ENCODE measurements around the gene SLC2A4RG. TPM values are rescaled to one million over a fixed set of nuclear protein-coding genes. Genes with fewer than 3 reads are reported as not detected.

SLC2A4RG gene
- total and polyA plus RNA-seq, 2 of the 13 experiments (the other 11 are each of a cell fraction or from before 2014, with no cell fraction given), result 91.4 to 95.9 TPM

- TF ChIP-seq ELF3 (CRISPR knock-in tag; IDR thresholded peaks at IDR 0.05) (peak; percentile 96), BATF2 (CRISPR knock-in tag; IDR thresholded peaks at IDR 0.05) (no peak), ARNT2 (CRISPR knock-in tag; IDR thresholded peaks at IDR 0.05; ENCODE audit: low read depth) (no peak), FOXA1 (IDR thresholded peaks at IDR 0.05) (no peak), FOXA1 (CRISPR knock-in tag; IDR thresholded peaks at IDR 0.05) (0 out of 2 replicates have a peak, but pooled peaks have one; percentile 29), ZSCAN20 (CRISPR knock-in tag; IDR thresholded peaks at IDR 0.05; ENCODE audit: borderline replicate concordance) (0 out of 2 replicates have a peak, but pooled peaks have one; percentile 16), NFAT5 (CRISPR knock-in tag; IDR thresholded peaks at IDR 0.05) (no peak), ZNF841 (CRISPR knock-in tag; IDR thresholded peaks at IDR 0.05; ENCODE audit: borderline replicate concordance) (no peak), ZNF18 (CRISPR knock-in tag; IDR thresholded peaks at IDR 0.05; ENCODE audit: insufficient replicate concordance) (no peak), KAT8 (CRISPR knock-in tag; IDR thresholded peaks at IDR 0.05) (0 out of 2 replicates have a peak, but pooled peaks have one; percentile 20), CEBPB (IDR thresholded peaks at IDR 0.05; ENCODE audit: borderline replicate concordance, low read depth, low read length) (no peak), MYNN (CRISPR knock-in tag; IDR thresholded peaks at IDR 0.05; ENCODE audit: low read depth) (no peak), TCF12 (IDR thresholded peaks at IDR 0.05) (no peak), TCF12 (CRISPR knock-in tag; IDR thresholded peaks at IDR 0.05) (no peak), ZC3H13 (CRISPR knock-in tag; IDR thresholded peaks at IDR 0.05) (no peak), ZNF224 (CRISPR knock-in tag; IDR thresholded peaks at IDR 0.05) (no peak), ELF1 (CRISPR knock-in tag; IDR thresholded peaks at IDR 0.05) (peak; percentile 88), ZNF770 (CRISPR knock-in tag; IDR thresholded peaks at IDR 0.05) (no peak), MAFG (CRISPR knock-in tag; IDR thresholded peaks at IDR 0.05) (no peak), ZNF12 (CRISPR knock-in tag; IDR thresholded peaks at IDR 0.05) (peak; percentile 27; the same call in 1 of the 2 replicates), HNRNPH1 (optimal IDR thresholded peaks at IDR 0.05; ENCODE audit: low read depth, low read length) (no peak)
Observed at GRCh38 chr20:63765082-63765873, 25.7 kb downstream of the SLC2A4RG start (continued).

Data from HepG2 (cell line).